Panc1 (cell line): ENCODE data around the gene CERS1. TPM values are rescaled to one million over a fixed set of nuclear protein-coding genes. Genes with fewer than 3 reads are reported as not detected.

Experiments
- ATAC-seq: fragments of 200-7000 bp; cut with Tn5 transposase; 2 replicates; pipeline ENCODE4 v1.9.1; 2020; ENCODE audit warnings: mild to moderate bottlenecking, moderate library complexity
- BruUV-seq: library from RNA; stranded (reverse); fragments of 400-500 nt; replicated peaks from 2 replicates; lab custom pipeline; 2021; lab: Mats Ljungman, UMichigan
- CTCF ChIA-PET: fragments of 300-600 bp; sonication (Branson Sonifier 250); formaldehyde crosslinking; loops from one replicate; lab custom pipeline; 2022; ENCODE audit warnings: antibody characterized with exemption; lab: Charles Lee
- POLR2A ChIA-PET: fragments of 300-600 bp; sonication (Branson Sonifier 250); formaldehyde crosslinking; loops from one replicate; lab custom pipeline; 2022; ENCODE audit warnings: antibody characterized with exemption; lab: Charles Lee
- DNase-seq: peaks from one replicate; pipeline ENCODE4 v3.0.0-alpha.2; 2010; ENCODE audit warnings: low read depth, low spot score
- H3K27ac ChIP-seq: 2 replicates; pipeline ENCODE4 v1.5.1; 2011; ENCODE audit warnings: mild to moderate bottlenecking, low read length, inconsistent platforms
- H3K27me3 ChIP-seq: fragments of 200-500 bp; sonication (Bioruptor generic); 2 replicates; pipeline ENCODE4 v1.6.0; 2014; ENCODE audit warnings: low read length, inconsistent platforms; ENCODE audit not compliant: control insufficient read depth, insufficient read depth
- H3K36me3 ChIP-seq: fragments of 200-500 bp; sonication (Bioruptor generic); 2 replicates; pipeline ENCODE4 v1.5.1; 2014; ENCODE audit warnings: inconsistent platforms, mild to moderate bottlenecking, low read length, moderate library complexity; ENCODE audit not compliant: control insufficient read depth, insufficient read depth
- H3K4me1 ChIP-seq: 2 replicates; pipeline ENCODE4 v1.5.1; 2011; ENCODE audit warnings: inconsistent platforms, mild to moderate bottlenecking, low read length, moderate library complexity; ENCODE audit not compliant: control insufficient read depth, insufficient read depth
- H3K4me3 ChIP-seq, 2 experiments: 2 replicates each; pipeline ENCODE4 v1.5.1; 2011 to 2012; ENCODE audit warnings: low read depth in 2 of 2, low read length in 2 of 2, mild to moderate bottlenecking in 2 of 2, inconsistent platforms in 1 of 2, moderate library complexity in 1 of 2
- H3K9me3 ChIP-seq: fragments of 200-500 bp; sonication (Bioruptor generic); 2 replicates; pipeline ENCODE4 v1.5.1; 2014; ENCODE audit warnings: low read depth, mild to moderate bottlenecking, inconsistent platforms, low read length, moderate library complexity; ENCODE audit not compliant: control insufficient read depth, insufficient read depth
- CTCF ChIP-seq: fragments of 450-650 bp; IDR thresholded peaks from 2 replicates; pipeline ENCODE4 v1.5.1; 2017; ENCODE audit warnings: mild to moderate bottlenecking
- POLR2AphosphoS5 ChIP-seq: IDR thresholded peaks from 2 replicates; pipeline ENCODE4 v1.6.1; 2012; ENCODE audit warnings: mild to moderate bottlenecking, low read depth, low read length, moderate library complexity
- REST ChIP-seq, 2 experiments: IDR thresholded peaks; 2 replicates each; pipeline ENCODE4 v1.6.1; 2011 to 2012; ENCODE audit warnings: low read depth in 2 of 2, control low read depth in 1 of 2, low read length in 1 of 2, mild to moderate bottlenecking in 1 of 2, moderate library complexity in 1 of 2; ENCODE audit not compliant: insufficient read depth in 1 of 2
- SIN3A ChIP-seq: IDR thresholded peaks from 2 replicates; pipeline ENCODE4 v1.6.1; 2012; ENCODE audit warnings: low read depth, mild to moderate bottlenecking, low read length, moderate library complexity, borderline replicate concordance; ENCODE audit not compliant: insufficient read depth
- TCF7L2 ChIP-seq: IDR thresholded peaks from 2 replicates; pipeline ENCODE4 v1.6.1; 2011; ENCODE audit warnings: mild to moderate bottlenecking, low read depth, low read length, inconsistent platforms
- in situ Hi-C: cut with HindIII; loops from 2 replicates; pipeline ENCODE4 v1.10.0; 2016; ENCODE audit warnings: low sequenced_read_pairs, low pct_unique_long_range_greater_than_20kb
- intact Hi-C: fragments of 100-400 bp; cut with micrococcal nuclease; formaldehyde crosslinking; loops from one replicate; pipeline ENCODE4 v1.10.0; 2022; ENCODE audit not compliant: unreplicated experiment
- total RNA-seq: library from RNA; stranded (reverse); gene quantifications from one replicate; pipeline ENCODE4 v1.2.1, GENCODE V29; 2021; ENCODE audit not compliant: unreplicated experiment

CERS1 gene
- total RNA-seq, 1 experiment from 2014 or later: 4.5 TPM

GRCh38 chr19:18875726-18876125 lies 20.2 kb downstream of the CERS1 start:
- ATAC-seq: no peak
- no peak overlapping the region for H3K4me3 ChIP-seq

GRCh38 chr19:18871543-18871942 lies 24.4 kb downstream of the CERS1 start:
- no peak overlapping the region for H3K4me3 ChIP-seq
- H3K9me3 ChIP-seq: no peaks in the 10 kb centered on the region
- no peaks in the 10 kb centered on the region for H3K36me3 ChIP-seq
- ATAC-seq (no peak), DNase-seq (no peak)
- no peaks in the 10 kb centered on the region for H3K27me3 ChIP-seq
- no peaks in the 10 kb centered on the region for H3K4me1 ChIP-seq
- BruUV-seq: no TSS peak
- POLR2A ChIA-PET: no interaction called here
- CTCF ChIA-PET: no interaction called here
- intact Hi-C loops: no loop called here
- H3K27ac ChIP-seq: no peak overlapping the region
- no peak for TF ChIP-seq REST (IDR thresholded peaks at IDR 0.05; ENCODE audit: insufficient read depth in 1 of 2, low read depth in 2 of 2, low read length in 1 of 2)
- TF ChIP-seq TCF7L2: no peak
- no peak for TF ChIP-seq POLR2AphosphoS5
- no peak for TF ChIP-seq CTCF
- no peak for TF ChIP-seq SIN3A
- in situ Hi-C loops: no loop called here

More at GRCh38 chr19:18875726-18876125, 20.2 kb downstream of the CERS1 start:
- H3K4me1 ChIP-seq: no peaks in the 10 kb centered on the region
- TF ChIP-seq CTCF (no peak), SIN3A (no peak), REST (IDR thresholded peaks at IDR 0.05; ENCODE audit: insufficient read depth in 1 of 2, low read depth in 2 of 2, low read length in 1 of 2) (no peak), POLR2AphosphoS5 (no peak), TCF7L2 (no peak)
- ChIA-PET CTCF (no interaction called here), POLR2A (no interaction called here)
- H3K9me3 ChIP-seq: no peaks in the 10 kb centered on the region
- in situ Hi-C loops: no loop called here
- H3K27me3 ChIP-seq: no peaks in the 10 kb centered on the region
- no TSS peak for BruUV-seq
- H3K27ac ChIP-seq: no peak overlapping the region
- H3K36me3 ChIP-seq: no peaks in the 10 kb centered on the region
- no peak for DNase-seq
- intact Hi-C loops: no loop called here
